Stomach (tissue), 4 donors: ENCODE measurements around the gene RNU2-63P.

Experiments used
- CTCF ChIP-seq, 7 experiments: fragments of 450-650 bp in 4 of 7; fragments of 200-600 bp in 3 of 7; sonication (generic) in 3 of 7; IDR thresholded peaks; one replicate each; pipeline ENCODE4 v1.5.1; 2016 to 2019; ENCODE audit warnings: antibody characterized with exemption in 7 of 7, control low read depth in 2 of 7, mild to moderate bottlenecking in 1 of 7
- POLR2A ChIP-seq, 4 donors: fragments of 450-650 bp; IDR thresholded peaks; one replicate each; pipeline ENCODE4 v1.6.1; 2016; ENCODE audit warnings: antibody characterized with exemption in 4 of 4, control low read depth in 2 of 4, mild to moderate bottlenecking in 1 of 4, moderate library complexity in 1 of 4

DNA sequence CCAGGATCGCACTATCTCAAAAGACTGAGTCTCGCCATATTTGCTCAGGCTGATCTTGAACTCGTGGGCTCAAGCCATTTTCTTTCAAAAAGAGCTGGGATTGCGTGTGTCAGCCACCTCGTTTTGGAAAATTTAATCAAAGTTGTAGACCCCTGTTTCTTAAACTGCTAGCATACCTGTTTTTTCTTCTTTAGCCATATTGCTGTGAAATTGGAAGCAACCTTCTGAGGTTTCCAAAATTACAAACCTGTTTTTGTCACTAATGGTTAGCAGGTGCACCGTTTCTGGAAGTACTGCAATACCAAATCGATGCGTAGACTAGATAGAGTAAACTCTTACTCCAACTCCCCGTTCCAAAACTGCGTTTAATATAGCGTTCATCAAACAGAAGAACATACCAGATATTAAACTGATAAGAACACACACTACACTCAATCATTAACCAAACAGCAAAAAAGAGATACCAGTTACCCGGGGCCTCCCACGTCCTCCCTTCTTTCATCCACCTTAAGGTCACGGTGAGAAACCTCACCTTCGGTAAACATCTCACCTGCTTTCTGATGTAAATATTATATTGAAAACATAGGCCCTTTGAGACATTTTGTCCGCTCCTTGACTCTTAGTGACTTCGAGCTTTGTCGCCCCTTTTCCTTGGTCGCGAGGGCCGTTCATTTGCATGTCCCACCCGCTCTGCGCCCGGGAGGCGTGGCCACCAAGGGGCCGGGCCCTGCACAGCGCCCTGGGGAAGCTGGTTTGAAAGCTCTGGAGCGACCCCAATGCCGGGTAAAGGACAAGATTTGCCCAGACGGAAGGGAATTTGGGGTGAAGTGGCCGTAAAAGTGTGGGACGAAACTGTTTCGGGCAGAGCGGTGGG is at the start of gene RNU2-63P:
- TF ChIP-seq CTCF (IDR thresholded peaks at IDR 0.05) = no peak
- TF ChIP-seq POLR2A (IDR thresholded peaks at IDR 0.05) = peak in 1 of 4 donors; percentile 86
